OCI-LY1 (cell line): ENCODE data around the gene SHC1.

Experiments used
- EZH2 ChIP-seq: fragments of 200-600 bp; sonication (generic), shearing (Covaris generic); IDR thresholded peaks from 2 replicates; pipeline ENCODE4 v1.8.0; 2017; ENCODE audit warnings: borderline replicate concordance, mixed run types, mild to moderate bottlenecking, antibody characterized with exemption, low read length, moderate library complexity, mixed read lengths
- TF ChIP-seq, protein P1 (sequence below): fragments of 200-600 bp; sonication (generic), shearing (Covaris generic); IDR thresholded peaks from 2 replicates; pipeline ENCODE4 v1.5.1; 2017; ENCODE audit warnings: mild to moderate bottlenecking, antibody characterized with exemption, low read length, moderate library complexity, mixed read lengths

DNA sequence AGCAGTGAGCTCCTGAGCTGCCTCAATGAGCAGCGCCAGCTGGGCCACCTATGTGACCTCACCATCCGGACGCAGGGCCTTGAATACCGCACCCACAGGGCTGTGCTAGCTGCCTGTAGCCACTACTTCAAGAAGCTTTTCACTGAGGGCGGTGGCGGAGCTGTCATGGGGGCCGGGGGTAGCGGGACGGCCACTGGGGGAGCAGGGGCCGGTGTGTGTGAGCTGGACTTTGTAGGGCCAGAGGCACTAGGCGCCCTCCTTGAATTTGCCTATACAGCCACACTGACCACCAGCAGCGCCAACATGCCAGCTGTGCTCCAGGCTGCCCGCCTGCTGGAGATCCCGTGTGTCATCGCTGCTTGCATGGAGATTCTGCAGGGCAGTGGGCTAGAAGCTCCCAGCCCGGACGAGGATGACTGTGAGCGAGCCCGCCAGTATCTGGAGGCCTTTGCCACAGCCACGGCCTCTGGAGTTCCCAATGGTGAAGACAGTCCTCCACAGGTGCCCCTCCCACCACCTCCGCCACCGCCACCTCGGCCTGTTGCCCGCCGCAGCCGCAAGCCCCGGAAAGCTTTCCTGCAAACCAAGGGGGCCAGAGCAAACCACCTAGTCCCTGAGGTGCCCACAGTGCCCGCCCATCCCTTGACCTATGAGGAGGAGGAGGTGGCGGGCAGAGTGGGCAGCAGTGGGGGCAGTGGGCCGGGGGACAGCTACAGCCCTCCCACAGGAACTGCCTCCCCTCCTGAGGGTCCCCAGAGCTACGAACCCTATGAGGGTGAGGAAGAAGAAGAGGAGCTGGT, 44.4 kb upstream of the SHC1 start:
- TF ChIP-seq, protein P1, sequence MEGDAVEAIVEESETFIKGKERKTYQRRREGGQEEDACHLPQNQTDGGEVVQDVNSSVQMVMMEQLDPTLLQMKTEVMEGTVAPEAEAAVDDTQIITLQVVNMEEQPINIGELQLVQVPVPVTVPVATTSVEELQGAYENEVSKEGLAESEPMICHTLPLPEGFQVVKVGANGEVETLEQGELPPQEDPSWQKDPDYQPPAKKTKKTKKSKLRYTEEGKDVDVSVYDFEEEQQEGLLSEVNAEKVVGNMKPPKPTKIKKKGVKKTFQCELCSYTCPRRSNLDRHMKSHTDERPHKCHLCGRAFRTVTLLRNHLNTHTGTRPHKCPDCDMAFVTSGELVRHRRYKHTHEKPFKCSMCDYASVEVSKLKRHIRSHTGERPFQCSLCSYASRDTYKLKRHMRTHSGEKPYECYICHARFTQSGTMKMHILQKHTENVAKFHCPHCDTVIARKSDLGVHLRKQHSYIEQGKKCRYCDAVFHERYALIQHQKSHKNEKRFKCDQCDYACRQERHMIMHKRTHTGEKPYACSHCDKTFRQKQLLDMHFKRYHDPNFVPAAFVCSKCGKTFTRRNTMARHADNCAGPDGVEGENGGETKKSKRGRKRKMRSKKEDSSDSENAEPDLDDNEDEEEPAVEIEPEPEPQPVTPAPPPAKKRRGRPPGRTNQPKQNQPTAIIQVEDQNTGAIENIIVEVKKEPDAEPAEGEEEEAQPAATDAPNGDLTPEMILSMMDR, result no peak
- TF ChIP-seq EZH2, result no peak
